Suppressor macrophage treated with lipopolysaccharide for 4 hours (primary cell): ENCODE results near the gene MAPRE2.
A peak's percentile ranks its signal among the peaks of the same experiment; 100 is the strongest.
"Not testable (repeated sequence)": the region's sequence is repeated elsewhere in the genome, so short reads cannot be mapped to it uniquely, and the experiment has no call there.

Experiments used
- DNase-seq: peaks from one replicate; pipeline ENCODE4 v3.0.0-alpha.2; 2020

Gene MAPRE2

GRCh38 chr18:35158728-35159450 is 117.7 kb downstream of the MAPRE2 start:
- DNase-seq, result peak; percentile 68

GRCh38 chr18:35159782-35160181 is 118.6 kb downstream of the MAPRE2 start:
- no peak for DNase-seq

- DNase-seq, result no peak
Observed at GRCh38 chr18:35161485-35161884, 120.3 kb downstream of the MAPRE2 start.

- no peak for DNase-seq
Observed at GRCh38 chr18:35161934-35162333, 120.7 kb downstream of the MAPRE2 start.

- no peak for DNase-seq
Observed at GRCh38 chr18:35163014-35163539, 121.9 kb downstream of the MAPRE2 start.

GRCh38 chr18:35163721-35164120 is 122.5 kb downstream of the MAPRE2 start:
- no peak for DNase-seq

- DNase-seq, result no peak
Observed at GRCh38 chr18:35164133-35164532, 122.9 kb downstream of the MAPRE2 start.

- no peak for DNase-seq
Observed at GRCh38 chr18:35167332-35167731, 126.1 kb downstream of the MAPRE2 start.

- no peak for DNase-seq
Observed at GRCh38 chr18:35167857-35168256, 126.6 kb downstream of the MAPRE2 start.

- not testable (repeated sequence) for DNase-seq
Observed at GRCh38 chr18:35170323-35170722, 129.1 kb downstream of the MAPRE2 start.

- no peak for DNase-seq
Observed at GRCh38 chr18:35171315-35171987, 130.2 kb downstream of the MAPRE2 start.

- DNase-seq, result no peak
Observed at GRCh38 chr18:35172009-35172408, 130.8 kb downstream of the MAPRE2 start.

GRCh38 chr18:35172451-35173035 is 131.3 kb downstream of the MAPRE2 start:
- DNase-seq, result no peak

- no peak for DNase-seq
Observed at GRCh38 chr18:35174093-35174731, 133.0 kb downstream of the MAPRE2 start.

- no peak for DNase-seq
Observed at GRCh38 chr18:35174745-35175144, 133.5 kb downstream of the MAPRE2 start.

- no peak for DNase-seq
Observed at GRCh38 chr18:35176925-35177324, 135.7 kb downstream of the MAPRE2 start.

GRCh38 chr18:35178260-35178659 is 137.0 kb downstream of the MAPRE2 start:
- DNase-seq, result peak; percentile 34

- no peak for DNase-seq
Observed at GRCh38 chr18:35179906-35180305, 138.7 kb downstream of the MAPRE2 start.

- DNase-seq, result peak; percentile 15
Observed at GRCh38 chr18:35180455-35180854, 139.2 kb downstream of the MAPRE2 start.

- no peak for DNase-seq
Observed at GRCh38 chr18:35182151-35182550, 140.9 kb downstream of the MAPRE2 start.

- DNase-seq, result no peak
Observed at GRCh38 chr18:35183886-35184285, 142.7 kb downstream of the MAPRE2 start.

- DNase-seq, result no peak
Observed at GRCh38 chr18:35185771-35186170, 144.6 kb downstream of the MAPRE2 start.

GRCh38 chr18:35186291-35187034 is 145.2 kb downstream of the MAPRE2 start:
- no peak for DNase-seq
